HepG2 (cell line): ENCODE measurements around the gene GLB1L. TPM values are rescaled to one million over a fixed set of nuclear protein-coding genes. Genes with fewer than 3 reads are reported as not detected.

Experiments used
- CBX1 ChIP-seq: IDR thresholded peaks from one replicate; pipeline ENCODE4 v1.6.1; 2016; ENCODE audit warnings: antibody characterized with exemption, low read depth
- CBX2 ChIP-seq, 2 experiments: fragments of 200-600 bp in 1 of 2; sonication (generic); formaldehyde crosslinking in 1 of 2; IDR thresholded peaks; 2 replicates each; pipeline versions ENCODE4 v1.7.0 to v1.8.1; 2018 to 2022; ENCODE audit warnings: low read depth in 2 of 2, low read length in 1 of 2, mild to moderate bottlenecking in 1 of 2, missing genetic modification reagents in 1 of 2
- CHD4 ChIP-seq: fragments of 200-600 bp; sonication (generic); IDR thresholded peaks from 2 replicates; pipeline ENCODE4 v1.7.0; 2017; ENCODE audit warnings: mild to moderate bottlenecking, low read length, borderline replicate concordance
- MYPOP ChIP-seq: sonication (generic); formaldehyde crosslinking; IDR thresholded peaks from 2 replicates; pipeline ENCODE4 v1.8.1; 2023; ENCODE audit warnings: mild to moderate bottlenecking, moderate library complexity, missing genetic modification reagents
- PTBP1 ChIP-seq: fragments of 200-400 bp; formaldehyde crosslinking; IDR thresholded peaks from 2 replicates; pipeline ENCODE4 v1.6.1; 2018; ENCODE audit warnings: low read length, low read depth; ENCODE audit not compliant: poor library complexity, severe bottlenecking
- RXRB ChIP-seq: IDR thresholded peaks from 2 replicates; pipeline ENCODE4 v1.6.1; 2016; ENCODE audit warnings: borderline replicate concordance, missing genetic modification reagents, missing compliant biosample characterization
- SALL1 ChIP-seq: sonication (generic); formaldehyde crosslinking; IDR thresholded peaks from 2 replicates; pipeline ENCODE4 v1.8.0; 2022; ENCODE audit warnings: mild to moderate bottlenecking, missing genetic modification reagents
- SAP130 ChIP-seq: IDR thresholded peaks from 2 replicates; pipeline ENCODE4 v1.6.1; 2016; ENCODE audit warnings: low read depth
- WIZ ChIP-seq: sonication (generic); formaldehyde crosslinking; IDR thresholded peaks from 2 replicates; pipeline ENCODE4 v1.5.1; 2020; ENCODE audit warnings: mild to moderate bottlenecking, missing genetic modification reagents
- ZBTB46 ChIP-seq: sonication (generic); formaldehyde crosslinking; IDR thresholded peaks from 2 replicates; pipeline ENCODE4 v1.4.0; 2020; ENCODE audit warnings: mild to moderate bottlenecking, missing genetic modification reagents, borderline replicate concordance
- ZNF180 ChIP-seq: sonication (generic); formaldehyde crosslinking; IDR thresholded peaks from 2 replicates; pipeline ENCODE4 v1.4.0; 2020; ENCODE audit warnings: low read depth, missing genetic modification reagents, borderline replicate concordance
- ZNF264 ChIP-seq: sonication (generic); formaldehyde crosslinking; IDR thresholded peaks from 2 replicates; pipeline ENCODE4 v1.4.0; 2020; ENCODE audit warnings: missing genetic modification reagents
- ZNF329 ChIP-seq: sonication (generic); formaldehyde crosslinking; IDR thresholded peaks from 2 replicates; pipeline ENCODE4 v1.9.0; 2021; ENCODE audit warnings: low read depth, mild to moderate bottlenecking, missing genetic modification reagents
- ZNF367 ChIP-seq: sonication (generic); formaldehyde crosslinking; IDR thresholded peaks from 2 replicates; pipeline ENCODE4 v1.4.0; 2020; ENCODE audit warnings: missing genetic modification reagents, borderline replicate concordance
- ZNF546 ChIP-seq: sonication (generic); formaldehyde crosslinking; conservative IDR thresholded peaks from 2 replicates; pipeline ENCODE4 v1.8.1; 2023; ENCODE audit warnings: mild to moderate bottlenecking, missing genetic modification reagents
- ZNF703 ChIP-seq: sonication (generic); formaldehyde crosslinking; IDR thresholded peaks from 2 replicates; pipeline ENCODE4 v1.5.1; 2020; ENCODE audit warnings: missing genetic modification reagents, mild to moderate bottlenecking, moderate library complexity, borderline replicate concordance
- ZNF891 ChIP-seq: sonication (generic); formaldehyde crosslinking; IDR thresholded peaks from 2 replicates; pipeline ENCODE4 v1.5.0; 2020; ENCODE audit warnings: mild to moderate bottlenecking, missing genetic modification reagents
- polyA plus RNA-seq, 8 experiments: library from polyadenylated mRNA; depleted of rRNA in 3 of 8; stranded (reverse) in 7 of 8; unstranded in 1 of 8; fragments of >200 nt; fragmentation: Illumina TruSeq in 4 of 8; extraction: Trizol in 4 of 8; gene quantifications; 2 replicates each; pipeline versions ENCODE4 v1.2.1 to v1.2.3, GENCODE V29; 2011 to 2016; ENCODE audit warnings: low read depth in 4 of 8, missing spikeins in 1 of 8, mixed read lengths in 1 of 8; ENCODE audit not compliant: insufficient read depth in 1 of 8
- total RNA-seq, 5 experiments: library from RNA; depleted of rRNA; stranded (reverse); fragments of >200 nt; fragmentation: Illumina TruSeq; extraction: Trizol; gene quantifications; 2 replicates each; pipeline ENCODE4 v1.2.3, GENCODE V29; 2016; ENCODE audit warnings: low read depth in 1 of 5
- TF ChIP-seq, protein P1 (sequence below): sonication (generic); formaldehyde crosslinking; conservative IDR thresholded peaks from 2 replicates; pipeline ENCODE4 v1.5.0; 2020; ENCODE audit warnings: missing genetic modification reagents
- TF ChIP-seq, protein P2 (sequence below): sonication (generic); formaldehyde crosslinking; IDR thresholded peaks from 2 replicates; pipeline ENCODE4 v1.5.0; 2020; ENCODE audit warnings: mild to moderate bottlenecking, missing genetic modification reagents

Gene GLB1L
- total and polyA plus RNA-seq, 2 of the 13 experiments (the other 11 are each of a cell fraction or from before 2014, with no cell fraction given): 6.8 to 7.3 TPM

GRCh38 chr2:219207884-219208740 lies 37.1 kb downstream of the GLB1L start (continued):
- TF ChIP-seq CBX2 (IDR thresholded peaks at IDR 0.05; ENCODE audit: low read depth, low read length) (no peak), CBX2 (CRISPR knock-in tag; IDR thresholded peaks at IDR 0.05; ENCODE audit: low read depth) (no peak), CBX1 (peak; percentile 9), MYPOP (CRISPR knock-in tag) (peak; percentile 53; the same call in 1 of the 2 replicates), PTBP1 (no peak), WIZ (CRISPR knock-in tag) (0 out of 2 replicates have a peak, but pooled peaks have one; percentile 36), ZNF264 (CRISPR knock-in tag) (peak; percentile 72), ZNF891 (CRISPR knock-in tag) (no peak), SALL1 (peak; percentile 91), CHD4 (peak; percentile 30; the same call in 1 of the 2 replicates), ZNF367 (CRISPR knock-in tag) (no peak), SAP130 (peak; percentile 85), ZNF180 (CRISPR knock-in tag) (peak; percentile 43; the same call in 1 of the 2 replicates), ZNF703 (CRISPR knock-in tag) (no peak), ZNF546 (CRISPR knock-in tag) (0 out of 2 replicates have a peak, but pooled peaks have one; percentile 6), ZBTB46 (CRISPR knock-in tag) (no peak; the same call in 1 of the 2 replicates), ZNF329 (CRISPR knock-in tag) (no peak), RXRB (peak; percentile 88)
- TF ChIP-seq, protein P1, sequence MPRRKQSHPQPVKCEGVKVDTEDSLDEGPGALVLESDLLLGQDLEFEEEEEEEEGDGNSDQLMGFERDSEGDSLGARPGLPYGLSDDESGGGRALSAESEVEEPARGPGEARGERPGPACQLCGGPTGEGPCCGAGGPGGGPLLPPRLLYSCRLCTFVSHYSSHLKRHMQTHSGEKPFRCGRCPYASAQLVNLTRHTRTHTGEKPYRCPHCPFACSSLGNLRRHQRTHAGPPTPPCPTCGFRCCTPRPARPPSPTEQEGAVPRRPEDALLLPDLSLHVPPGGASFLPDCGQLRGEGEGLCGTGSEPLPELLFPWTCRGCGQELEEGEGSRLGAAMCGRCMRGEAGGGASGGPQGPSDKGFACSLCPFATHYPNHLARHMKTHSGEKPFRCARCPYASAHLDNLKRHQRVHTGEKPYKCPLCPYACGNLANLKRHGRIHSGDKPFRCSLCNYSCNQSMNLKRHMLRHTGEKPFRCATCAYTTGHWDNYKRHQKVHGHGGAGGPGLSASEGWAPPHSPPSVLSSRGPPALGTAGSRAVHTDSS: no peak
- TF ChIP-seq, protein P2, sequence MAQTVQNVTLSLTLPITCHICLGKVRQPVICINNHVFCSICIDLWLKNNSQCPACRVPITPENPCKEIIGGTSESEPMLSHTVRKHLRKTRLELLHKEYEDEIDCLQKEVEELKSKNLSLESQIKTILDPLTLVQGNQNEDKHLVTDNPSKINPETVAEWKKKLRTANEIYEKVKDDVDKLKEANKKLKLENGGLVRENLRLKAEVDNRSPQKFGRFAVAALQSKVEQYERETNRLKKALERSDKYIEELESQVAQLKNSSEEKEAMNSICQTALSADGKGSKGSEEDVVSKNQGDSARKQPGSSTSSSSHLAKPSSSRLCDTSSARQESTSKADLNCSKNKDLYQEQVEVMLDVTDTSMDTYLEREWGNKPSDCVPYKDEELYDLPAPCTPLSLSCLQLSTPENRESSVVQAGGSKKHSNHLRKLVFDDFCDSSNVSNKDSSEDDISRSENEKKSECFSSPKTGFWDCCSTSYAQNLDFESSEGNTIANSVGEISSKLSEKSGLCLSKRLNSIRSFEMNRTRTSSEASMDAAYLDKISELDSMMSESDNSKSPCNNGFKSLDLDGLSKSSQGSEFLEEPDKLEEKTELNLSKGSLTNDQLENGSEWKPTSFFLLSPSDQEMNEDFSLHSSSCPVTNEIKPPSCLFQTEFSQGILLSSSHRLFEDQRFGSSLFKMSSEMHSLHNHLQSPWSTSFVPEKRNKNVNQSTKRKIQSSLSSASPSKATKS (CRISPR knock-in tag): no peak
